Measurements from ENCODE around the gene GPR62.

GPR62 gene

GRCh38 chr3:51945926-51946705, 9.1 kb upstream of the GPR62 start:
- Histone ChIP-seq H3K9me3 (no peaks in the 10 kb centered on the region), H3K27me3 (no peaks in the 10 kb centered on the region), H3K4me1 (ENCODE audit: control insufficient read depth in 1 of 2, insufficient read depth in 1 of 2, low read depth in 1 of 2, low read length in 1 of 2) (peaks cover 14 to 20% of the 10 kb centered on the region in 2 experiments), H3K4me3 (ENCODE audit: low read depth in 1 of 2, low read length in 1 of 2) (no peak overlapping the region), H3K36me3 (no peaks in the 10 kb centered on the region), H3K27ac (no peak overlapping the region)
- no peak for TF ChIP-seq CTCF (IDR thresholded peaks at IDR 0.05)

GRCh38 chr3:51946796-51947195, 8.4 kb upstream of the GPR62 start:
- no peak for TF ChIP-seq CTCF (IDR thresholded peaks at IDR 0.05)
- H3K27ac ChIP-seq = no peak overlapping the region
- H3K4me3 ChIP-seq (ENCODE audit: low read depth in 1 of 2, low read length in 1 of 2) = no peak overlapping the region
- no peaks in the 10 kb centered on the region for H3K9me3 ChIP-seq
- no peaks in the 10 kb centered on the region for H3K36me3 ChIP-seq
- peaks cover 8 to 13% of the 10 kb centered on the region in 2 experiments for H3K4me1 ChIP-seq (ENCODE audit: control insufficient read depth in 1 of 2, insufficient read depth in 1 of 2, low read depth in 1 of 2, low read length in 1 of 2)
- no peaks in the 10 kb centered on the region for H3K27me3 ChIP-seq

- Histone ChIP-seq H3K36me3 (no peaks in the 10 kb centered on the region), H3K9me3 (no peaks in the 10 kb centered on the region), H3K27me3 (no peaks in the 10 kb centered on the region), H3K4me1 (ENCODE audit: control insufficient read depth in 1 of 2, insufficient read depth in 1 of 2, low read depth in 1 of 2, low read length in 1 of 2) (peaks cover 6 to 7% of the 10 kb centered on the region in 2 experiments), H3K27ac (no peak overlapping the region), H3K4me3 (ENCODE audit: low read depth in 1 of 2, low read length in 1 of 2) (no peak overlapping the region)
- TF ChIP-seq CTCF (IDR thresholded peaks at IDR 0.05) = no peak
Measured at GRCh38 chr3:51947215-51947900, 7.8 kb upstream of the GPR62 start.

GRCh38 chr3:51948016-51948580, 7.1 kb upstream of the GPR62 start:
- Histone ChIP-seq H3K36me3 (no peaks in the 10 kb centered on the region), H3K27me3 (no peaks in the 10 kb centered on the region), H3K9me3 (no peaks in the 10 kb centered on the region), H3K4me3 (ENCODE audit: low read depth in 1 of 2, low read length in 1 of 2) (no peak overlapping the region), H3K27ac (no peak overlapping the region), H3K4me1 (ENCODE audit: control insufficient read depth in 1 of 2, insufficient read depth in 1 of 2, low read depth in 1 of 2, low read length in 1 of 2) (peaks cover 0 to under 1% of the 10 kb centered on the region in 2 experiments)
- no peak for TF ChIP-seq CTCF (IDR thresholded peaks at IDR 0.05)

- peaks cover 4% of the 10 kb centered on the region for H3K27me3 ChIP-seq
- TF ChIP-seq CTCF (IDR thresholded peaks at IDR 0.05) = no peak
- no peak overlapping the region for H3K27ac ChIP-seq
- no peaks in the 10 kb centered on the region for H3K36me3 ChIP-seq
- no peaks in the 10 kb centered on the region for H3K9me3 ChIP-seq
- peaks cover 0 to 9% of the 10 kb centered on the region in 2 experiments for H3K4me1 ChIP-seq (ENCODE audit: control insufficient read depth in 1 of 2, insufficient read depth in 1 of 2, low read depth in 1 of 2, low read length in 1 of 2)
- H3K4me3 ChIP-seq (ENCODE audit: low read depth in 1 of 2, low read length in 1 of 2) = no peak overlapping the region
Measured at GRCh38 chr3:51949121-51949520, 6.1 kb upstream of the GPR62 start.

All from neutrophil (primary cell).